HepG2 (cell line): ENCODE results near the gene HLA-B. TPM values are rescaled to one million over a fixed set of nuclear protein-coding genes. Genes with fewer than 3 reads are reported as not detected.

Source experiments
- AGO1 ChIP-seq: fragments of 200-400 bp; formaldehyde crosslinking; IDR thresholded peaks from 2 replicates; pipeline ENCODE4 v1.6.1; 2017; ENCODE audit warnings: mild to moderate bottlenecking, low read depth, low read length, moderate library complexity; ENCODE audit not compliant: poor library complexity, severe bottlenecking
- ATF7-NPFF ChIP-seq: sonication (generic); formaldehyde crosslinking; IDR thresholded peaks from 2 replicates; pipeline ENCODE4 v1.8.1; 2023; ENCODE audit warnings: mild to moderate bottlenecking, low read depth, missing genetic modification reagents, moderate library complexity
- BRD4 ChIP-seq: sonication (generic); formaldehyde crosslinking; IDR thresholded peaks from 2 replicates; pipeline ENCODE4 v1.4.0; 2020; ENCODE audit warnings: missing genetic modification reagents
- CBX5 ChIP-seq: sonication (generic); formaldehyde crosslinking; IDR thresholded peaks from 2 replicates; pipeline ENCODE4 v1.4.0; 2020; ENCODE audit warnings: missing genetic modification reagents, borderline replicate concordance
- CHCHD3 ChIP-seq: sonication (generic); formaldehyde crosslinking; IDR thresholded peaks from 2 replicates; pipeline ENCODE4 v1.8.0; 2022; ENCODE audit warnings: mild to moderate bottlenecking, missing genetic modification reagents, moderate library complexity
- ERF ChIP-seq: IDR thresholded peaks from 2 replicates; pipeline ENCODE4 v1.6.1; 2018; ENCODE audit warnings: missing biosample characterization, missing genetic modification reagents
- ESRRA ChIP-seq: sonication (generic); formaldehyde crosslinking; IDR thresholded peaks from 2 replicates; pipeline ENCODE4 v1.5.1; 2020; ENCODE audit warnings: mild to moderate bottlenecking, low read depth, missing genetic modification reagents
- HIVEP1 ChIP-seq: sonication (generic); formaldehyde crosslinking; IDR thresholded peaks from 2 replicates; pipeline ENCODE4 v1.4.0; 2020; ENCODE audit warnings: mild to moderate bottlenecking, missing genetic modification reagents
- NCOA5 ChIP-seq: sonication (generic); formaldehyde crosslinking; IDR thresholded peaks from 2 replicates; pipeline ENCODE4 v1.4.0; 2020; ENCODE audit warnings: missing genetic modification reagents
- POLR2AphosphoS5 ChIP-seq: IDR thresholded peaks from 2 replicates; pipeline ENCODE4 v1.6.1; 2012; ENCODE audit warnings: low read depth, low read length
- RAD51 ChIP-seq: fragments of 450-650 bp; IDR thresholded peaks from 2 replicates; pipeline ENCODE4 v1.6.1; 2016; ENCODE audit warnings: borderline replicate concordance
- SNAPC2 ChIP-seq: sonication (generic); formaldehyde crosslinking; IDR thresholded peaks from 2 replicates; pipeline ENCODE4 v1.8.1; 2022; ENCODE audit warnings: mild to moderate bottlenecking, missing genetic modification reagents
- ZBTB21 ChIP-seq: sonication (generic); formaldehyde crosslinking; IDR thresholded peaks from 2 replicates; pipeline ENCODE4 v1.4.0; 2020; ENCODE audit warnings: missing genetic modification reagents
- ZMYM3 ChIP-seq: sonication (generic); formaldehyde crosslinking; IDR thresholded peaks from 2 replicates; pipeline ENCODE4 v1.5.1; 2020; ENCODE audit warnings: mild to moderate bottlenecking, missing genetic modification reagents
- ZNF432 ChIP-seq: sonication (generic); formaldehyde crosslinking; IDR thresholded peaks from 2 replicates; pipeline ENCODE4 v1.5.0; 2020; ENCODE audit warnings: missing genetic modification reagents, mild to moderate bottlenecking, borderline replicate concordance
- ZNF451 ChIP-seq: sonication (generic); formaldehyde crosslinking; IDR thresholded peaks from 2 replicates; pipeline ENCODE4 v1.5.0; 2020; ENCODE audit warnings: mild to moderate bottlenecking, missing genetic modification reagents
- ZNF720 ChIP-seq: sonication (generic); formaldehyde crosslinking; IDR thresholded peaks from 2 replicates; pipeline ENCODE4 v1.4.0; 2020; ENCODE audit warnings: missing genetic modification reagents
- polyA plus RNA-seq, 8 experiments: library from polyadenylated mRNA; depleted of rRNA in 3 of 8; stranded (reverse) in 7 of 8; unstranded in 1 of 8; fragments of >200 nt; fragmentation: Illumina TruSeq in 4 of 8; extraction: Trizol in 4 of 8; gene quantifications; 2 replicates each; pipeline versions ENCODE4 v1.2.1 to v1.2.3, GENCODE V29; 2011 to 2016; ENCODE audit warnings: low read depth in 4 of 8, missing spikeins in 1 of 8, mixed read lengths in 1 of 8; ENCODE audit not compliant: insufficient read depth in 1 of 8
- total RNA-seq, 5 experiments: library from RNA; depleted of rRNA; stranded (reverse); fragments of >200 nt; fragmentation: Illumina TruSeq; extraction: Trizol; gene quantifications; 2 replicates each; pipeline ENCODE4 v1.2.3, GENCODE V29; 2016; ENCODE audit warnings: low read depth in 1 of 5
- TF ChIP-seq, protein P1 (sequence below): sonication (generic); formaldehyde crosslinking; IDR thresholded peaks from 2 replicates; pipeline ENCODE4 v1.5.0; 2020; ENCODE audit warnings: mild to moderate bottlenecking, missing genetic modification reagents
- TF ChIP-seq, protein P2 (sequence below): sonication (generic); formaldehyde crosslinking; IDR thresholded peaks from 2 replicates; pipeline ENCODE4 v1.5.0; 2020; ENCODE audit warnings: missing genetic modification reagents, mild to moderate bottlenecking, borderline replicate concordance
- TF ChIP-seq, protein P3 (sequence below): IDR thresholded peaks from 2 replicates; pipeline ENCODE4 v1.6.1; 2012; ENCODE audit warnings: inconsistent platforms
- TF ChIP-seq, protein P4 (sequence below): sonication (generic); formaldehyde crosslinking; IDR thresholded peaks from 2 replicates; pipeline ENCODE4 v1.9.0; 2021; ENCODE audit warnings: missing genetic modification reagents, borderline replicate concordance

Gene HLA-B
- total and polyA plus RNA-seq, 2 of the 13 experiments (the other 11 are each of a cell fraction or from before 2014, with no cell fraction given), result 35.3 to 88.9 TPM

DNA sequence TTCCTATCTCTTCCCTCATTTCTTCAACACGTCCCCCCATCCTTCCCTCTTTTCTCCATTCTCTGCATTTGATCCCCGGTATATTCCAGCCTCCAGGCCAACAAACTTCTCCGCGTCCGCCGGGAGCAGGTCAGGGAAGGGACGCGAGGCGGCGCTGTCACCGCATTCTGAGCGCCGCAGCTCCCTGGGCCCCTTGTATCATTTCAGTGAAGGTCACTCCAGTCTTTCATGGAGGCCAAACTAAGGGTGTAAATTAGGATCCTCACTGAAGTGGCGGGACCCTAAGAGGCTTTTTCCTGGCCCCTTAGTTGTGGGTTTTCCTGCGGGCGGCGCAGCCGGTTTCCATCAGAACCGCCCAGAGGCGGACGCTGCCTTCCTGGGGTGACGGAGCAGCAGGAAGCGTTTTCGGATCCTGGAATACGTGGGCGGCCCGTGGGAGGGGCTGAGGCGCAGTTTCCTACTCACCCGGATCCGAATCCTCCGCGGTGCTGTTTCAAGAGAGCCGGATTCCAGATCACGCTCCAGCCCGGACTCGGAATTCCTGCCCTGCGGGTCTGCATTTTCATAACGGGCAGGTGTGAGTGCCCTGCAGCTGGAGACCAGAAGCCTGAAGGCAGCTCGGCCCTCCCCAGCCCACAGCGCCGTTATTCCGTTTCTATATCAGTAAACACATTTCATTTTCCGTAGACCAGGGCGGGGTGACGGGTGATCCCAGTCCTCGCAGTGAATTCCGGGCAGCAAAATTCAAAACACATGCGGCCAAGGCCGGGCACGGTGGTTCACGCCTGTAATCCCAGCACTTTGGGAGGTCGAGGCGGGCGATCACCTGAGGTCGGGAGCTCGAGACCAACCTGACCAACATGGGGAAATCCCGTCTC is 42.8 kb upstream of the HLA-B start (continued):
- TF ChIP-seq, protein P1, sequence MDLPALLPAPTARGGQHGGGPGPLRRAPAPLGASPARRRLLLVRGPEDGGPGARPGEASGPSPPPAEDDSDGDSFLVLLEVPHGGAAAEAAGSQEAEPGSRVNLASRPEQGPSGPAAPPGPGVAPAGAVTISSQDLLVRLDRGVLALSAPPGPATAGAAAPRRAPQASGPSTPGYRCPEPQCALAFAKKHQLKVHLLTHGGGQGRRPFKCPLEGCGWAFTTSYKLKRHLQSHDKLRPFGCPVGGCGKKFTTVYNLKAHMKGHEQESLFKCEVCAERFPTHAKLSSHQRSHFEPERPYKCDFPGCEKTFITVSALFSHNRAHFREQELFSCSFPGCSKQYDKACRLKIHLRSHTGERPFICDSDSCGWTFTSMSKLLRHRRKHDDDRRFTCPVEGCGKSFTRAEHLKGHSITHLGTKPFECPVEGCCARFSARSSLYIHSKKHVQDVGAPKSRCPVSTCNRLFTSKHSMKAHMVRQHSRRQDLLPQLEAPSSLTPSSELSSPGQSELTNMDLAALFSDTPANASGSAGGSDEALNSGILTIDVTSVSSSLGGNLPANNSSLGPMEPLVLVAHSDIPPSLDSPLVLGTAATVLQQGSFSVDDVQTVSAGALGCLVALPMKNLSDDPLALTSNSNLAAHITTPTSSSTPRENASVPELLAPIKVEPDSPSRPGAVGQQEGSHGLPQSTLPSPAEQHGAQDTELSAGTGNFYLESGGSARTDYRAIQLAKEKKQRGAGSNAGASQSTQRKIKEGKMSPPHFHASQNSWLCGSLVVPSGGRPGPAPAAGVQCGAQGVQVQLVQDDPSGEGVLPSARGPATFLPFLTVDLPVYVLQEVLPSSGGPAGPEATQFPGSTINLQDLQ (CRISPR knock-in tag), result peak; percentile 42; the same call in 1 of the 2 replicates
- no peak for TF ChIP-seq ZNF451 (CRISPR knock-in tag)
- TF ChIP-seq, protein P2, sequence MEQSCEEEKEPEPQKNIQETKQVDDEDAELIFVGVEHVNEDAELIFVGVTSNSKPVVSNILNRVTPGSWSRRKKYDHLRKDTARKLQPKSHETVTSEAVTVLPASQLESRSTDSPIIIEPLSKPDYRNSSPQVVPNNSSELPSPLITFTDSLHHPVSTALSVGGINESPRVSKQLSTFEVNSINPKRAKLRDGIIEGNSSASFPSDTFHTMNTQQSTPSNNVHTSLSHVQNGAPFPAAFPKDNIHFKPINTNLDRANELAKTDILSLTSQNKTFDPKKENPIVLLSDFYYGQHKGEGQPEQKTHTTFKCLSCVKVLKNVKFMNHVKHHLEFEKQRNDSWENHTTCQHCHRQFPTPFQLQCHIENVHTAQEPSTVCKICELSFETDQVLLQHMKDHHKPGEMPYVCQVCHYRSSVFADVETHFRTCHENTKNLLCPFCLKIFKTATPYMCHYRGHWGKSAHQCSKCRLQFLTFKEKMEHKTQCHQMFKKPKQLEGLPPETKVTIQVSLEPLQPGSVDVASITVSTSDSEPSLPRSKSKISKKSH (CRISPR knock-in tag), result peak; percentile 44; the same call in 1 of the 2 replicates
- TF ChIP-seq ESRRA (CRISPR knock-in tag), result peak; percentile 80
- TF ChIP-seq ZNF432, result no peak
- 0 out of 2 replicates have a peak, but pooled peaks have one; percentile 25 for TF ChIP-seq ZBTB21
- TF ChIP-seq POLR2AphosphoS5, result peak; percentile 70
- no peak; the same call in 1 of the 2 replicates for TF ChIP-seq ZMYM3 (CRISPR knock-in tag)
- TF ChIP-seq NCOA5 (CRISPR knock-in tag), result no peak
- TF ChIP-seq BRD4 (CRISPR knock-in tag), result no peak
- TF ChIP-seq ATF7-NPFF (CRISPR knock-in tag), result no peak
- TF ChIP-seq CHCHD3, result no peak
- TF ChIP-seq HIVEP1 (CRISPR knock-in tag), result no peak
- TF ChIP-seq CBX5, result peak; percentile 60; the same call in 1 of the 2 replicates
- no peak for TF ChIP-seq RAD51
- TF ChIP-seq AGO1, result peak; percentile 21
- peak; percentile 24 for TF ChIP-seq SNAPC2 (CRISPR knock-in tag)
- TF ChIP-seq ZNF720, result peak; percentile 76; the same call in 1 of the 2 replicates
- TF ChIP-seq ERF (CRISPR knock-in tag), result peak; percentile 58; the same call in 1 of the 2 replicates
- TF ChIP-seq, protein P3, sequence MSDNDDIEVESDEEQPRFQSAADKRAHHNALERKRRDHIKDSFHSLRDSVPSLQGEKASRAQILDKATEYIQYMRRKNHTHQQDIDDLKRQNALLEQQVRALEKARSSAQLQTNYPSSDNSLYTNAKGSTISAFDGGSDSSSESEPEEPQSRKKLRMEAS, result peak; percentile 7; the same call in 1 of the 2 replicates
- TF ChIP-seq, protein P4, sequence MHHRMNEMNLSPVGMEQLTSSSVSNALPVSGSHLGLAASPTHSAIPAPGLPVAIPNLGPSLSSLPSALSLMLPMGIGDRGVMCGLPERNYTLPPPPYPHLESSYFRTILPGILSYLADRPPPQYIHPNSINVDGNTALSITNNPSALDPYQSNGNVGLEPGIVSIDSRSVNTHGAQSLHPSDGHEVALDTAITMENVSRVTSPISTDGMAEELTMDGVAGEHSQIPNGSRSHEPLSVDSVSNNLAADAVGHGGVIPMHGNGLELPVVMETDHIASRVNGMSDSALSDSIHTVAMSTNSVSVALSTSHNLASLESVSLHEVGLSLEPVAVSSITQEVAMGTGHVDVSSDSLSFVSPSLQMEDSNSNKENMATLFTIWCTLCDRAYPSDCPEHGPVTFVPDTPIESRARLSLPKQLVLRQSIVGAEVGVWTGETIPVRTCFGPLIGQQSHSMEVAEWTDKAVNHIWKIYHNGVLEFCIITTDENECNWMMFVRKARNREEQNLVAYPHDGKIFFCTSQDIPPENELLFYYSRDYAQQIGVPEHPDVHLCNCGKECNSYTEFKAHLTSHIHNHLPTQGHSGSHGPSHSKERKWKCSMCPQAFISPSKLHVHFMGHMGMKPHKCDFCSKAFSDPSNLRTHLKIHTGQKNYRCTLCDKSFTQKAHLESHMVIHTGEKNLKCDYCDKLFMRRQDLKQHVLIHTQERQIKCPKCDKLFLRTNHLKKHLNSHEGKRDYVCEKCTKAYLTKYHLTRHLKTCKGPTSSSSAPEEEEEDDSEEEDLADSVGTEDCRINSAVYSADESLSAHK, result no peak
